Cardiac septum (tissue), 1 donor: ENCODE measurements around the gene CMA1. TPM values are rescaled to one million over a fixed set of nuclear protein-coding genes. Genes with fewer than 3 reads are reported as not detected.
"Not testable (repeated sequence)": the region's sequence is repeated elsewhere in the genome, so short reads cannot be mapped to it uniquely, and the experiment has no call there.

Source experiments
- DNase-seq: peaks from one replicate; pipeline ENCODE4 v3.0.0-alpha.2; 2020; ENCODE audit warnings: low spot score
- intact Hi-C: fragments of 100-400 bp; cut with DNase I; formaldehyde crosslinking; loops from one replicate; pipeline ENCODE4 v1.14.0; 2022
- total RNA-seq: library from RNA; stranded (reverse); fragmentation: NEBNext Ultra II Directional; extraction: Animal tissue kit (Norgen Biotek cat#: 25700); gene quantifications from one replicate; pipeline ENCODE4 v1.2.1, GENCODE V29; 2021
- donor health status: DM: no; HTN: no; CAD: no.

The CMA1 gene
- total RNA-seq, 1 donor from 2014 or later: 0.46 TPM

GRCh38 chr14:24473211-24473610, 34.9 kb downstream of the CMA1 start:
- intact Hi-C loops: no loop called here
- DNase-seq: no peak

DNA sequence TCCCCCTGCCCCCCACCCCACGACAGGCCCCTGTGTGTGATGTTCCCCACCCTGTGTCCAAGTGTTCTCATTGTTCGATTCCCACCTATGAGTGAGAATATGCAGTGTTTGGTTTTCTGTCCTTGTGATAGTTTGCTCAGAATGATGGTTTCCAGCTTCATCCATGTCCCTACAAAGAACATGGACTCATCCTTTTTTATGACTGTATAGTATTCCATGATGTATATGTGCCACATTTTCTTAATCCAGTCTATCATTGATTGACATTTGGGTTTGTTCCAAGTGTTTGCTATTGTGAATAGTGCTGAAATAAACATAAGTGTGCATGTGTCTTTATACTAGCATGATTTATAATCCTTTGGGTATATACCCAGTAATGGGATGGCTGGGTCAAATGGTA, 37.6 kb downstream of the CMA1 start:
- intact Hi-C loops: not testable (repeated sequence)

GRCh38 chr14:24465805-24466204, 42.3 kb downstream of the CMA1 start:
- no peak for DNase-seq
- intact Hi-C loops: no loop called here

More for the DNA sequence above, 37.6 kb downstream of the CMA1 start:
- not testable (repeated sequence) for DNase-seq

DNA sequence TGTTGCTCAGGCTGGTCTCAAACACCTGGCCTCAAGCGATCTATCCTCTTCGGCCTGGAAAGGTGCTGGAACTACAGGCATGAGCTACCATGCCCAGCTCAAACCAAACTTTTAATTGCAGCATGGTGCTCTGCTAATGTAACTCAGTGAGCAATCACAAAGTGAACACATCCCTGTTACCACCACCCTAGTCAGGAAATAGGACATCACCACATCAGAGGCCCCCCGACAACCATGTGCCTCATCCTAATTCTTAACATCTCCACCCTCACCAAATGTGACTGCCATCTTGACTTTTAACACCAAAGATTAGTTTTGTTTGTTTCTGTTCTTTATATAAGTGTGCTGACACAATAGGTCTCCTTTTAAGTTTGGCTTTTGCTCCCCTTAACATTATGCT, 42.7 kb downstream of the CMA1 start:
- intact Hi-C loops: no loop called here
- no peak for DNase-seq

GRCh38 chr14:24463884-24464785, 43.9 kb downstream of the CMA1 start:
- DNase-seq: no peak
- intact Hi-C loops: no loop called here

DNA sequence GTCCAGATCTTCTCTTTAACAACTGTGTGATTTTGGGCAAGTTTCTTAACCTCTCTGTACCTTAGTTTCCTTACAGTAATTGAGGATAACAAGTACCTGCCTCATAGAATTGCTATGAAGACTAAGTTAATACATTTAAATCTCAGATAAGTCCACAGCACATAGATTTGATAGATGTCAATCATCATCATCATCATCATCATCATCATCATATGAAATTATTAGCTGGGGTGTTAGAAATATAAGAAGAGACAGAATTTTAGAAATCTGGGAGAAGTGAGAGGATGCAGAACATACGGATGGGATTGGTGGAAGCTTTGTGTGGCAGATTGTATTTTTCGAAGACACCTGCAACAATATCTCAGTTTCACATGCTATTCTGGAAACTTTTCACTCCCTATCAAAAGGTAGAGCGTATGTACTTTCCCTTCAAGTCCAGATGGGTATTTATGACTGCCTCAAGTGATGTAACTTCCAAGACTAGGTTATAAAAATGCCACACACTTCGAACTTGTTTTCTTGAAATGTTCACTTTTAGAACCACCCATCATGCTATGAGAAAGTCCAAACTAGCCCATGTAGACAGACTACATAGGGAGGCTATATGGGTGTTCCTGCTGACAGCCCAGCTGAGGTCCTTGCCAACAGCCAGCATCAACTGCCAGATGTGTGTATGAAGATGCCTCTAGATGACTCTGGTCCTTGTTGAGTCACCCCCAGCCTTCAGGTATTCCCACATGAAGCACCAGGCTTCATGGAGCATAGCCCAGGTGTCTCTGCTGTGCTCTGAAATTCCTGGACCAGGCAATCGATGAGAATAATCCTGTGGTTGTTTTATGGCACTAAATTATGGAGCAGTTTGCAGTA, 44.8 kb downstream of the CMA1 start:
- no peak for DNase-seq
- intact Hi-C loops: no loop called here

- DNase-seq: no peak
- intact Hi-C loops: no loop called here
Observed at GRCh38 chr14:24461336-24461735, 46.7 kb downstream of the CMA1 start.

- intact Hi-C loops: no loop called here
- no peak for DNase-seq
Observed at GRCh38 chr14:24459331-24459730, 48.7 kb downstream of the CMA1 start.

DNA sequence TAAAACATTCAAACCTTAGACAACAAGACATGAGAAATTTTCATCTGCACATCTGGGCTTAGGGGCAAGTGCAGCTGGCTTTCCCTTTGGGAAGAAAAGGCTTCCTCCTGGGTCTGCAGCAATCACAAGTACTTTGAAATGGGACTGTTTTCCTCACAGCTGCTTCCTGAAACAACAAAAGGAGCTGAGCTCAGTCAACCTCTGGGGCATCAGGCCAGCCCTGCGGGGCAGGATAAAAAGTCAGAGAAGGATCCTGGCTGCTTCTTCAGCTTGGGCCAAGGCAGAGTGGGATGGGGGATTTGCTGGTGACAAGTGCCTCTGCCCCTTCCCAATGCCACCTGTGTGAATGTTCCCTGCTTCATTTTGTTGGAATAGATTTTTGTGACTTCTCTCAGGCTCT, 49.3 kb downstream of the CMA1 start:
- no peak for DNase-seq
- intact Hi-C loops: no loop called here

DNA sequence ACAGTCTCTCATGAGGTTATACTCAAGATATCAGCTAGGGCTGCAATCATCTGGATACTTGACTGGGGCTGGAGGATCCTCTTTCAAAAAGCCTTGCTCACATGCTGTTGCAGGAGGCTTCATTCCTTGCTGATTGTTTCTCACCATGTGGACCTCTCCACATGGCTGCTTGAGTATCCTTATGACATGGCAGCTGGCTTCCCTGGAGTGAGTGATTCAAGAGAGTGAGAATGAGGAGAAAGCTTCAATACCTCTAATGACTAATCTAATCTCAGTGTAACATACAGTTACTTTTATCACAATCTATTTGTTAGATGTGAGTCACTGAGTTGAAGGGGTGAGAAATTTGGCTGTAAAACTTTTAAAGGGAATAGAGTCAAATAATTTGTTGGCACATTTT, 51.1 kb downstream of the CMA1 start:
- no peak for DNase-seq
- intact Hi-C loops: no loop called here

Other genes starting within 250 kb of the CMA1 start
- gene TGM1, start 245.1 kb downstream of the CMA1 start, total RNA-seq: 0.48 TPM
- gene RABGGTA, start 236.7 kb downstream of the CMA1 start, total RNA-seq: 13.3 TPM
- gene DHRS1, start 208.5 kb downstream of the CMA1 start, total RNA-seq: 8.5 TPM
- 28.3 TPM for gene NOP9, start 208.4 kb downstream of the CMA1 start, total RNA-seq
- 2.4 TPM for gene CIDEB, start 200.3 kb downstream of the CMA1 start, total RNA-seq
- 2.2 TPM for gene LTB4R2, start 198.1 kb downstream of the CMA1 start, total RNA-seq
- gene LTB4R, start 196.8 kb downstream of the CMA1 start, total RNA-seq: 1.8 TPM
- 71.9 TPM for gene ADCY4, start 173.2 kb downstream of the CMA1 start, total RNA-seq
- gene RIPK3, start 168.3 kb downstream of the CMA1 start, total RNA-seq: 3.5 TPM
- gene NFATC4, start 140.1 kb downstream of the CMA1 start, total RNA-seq: 13.3 TPM
- gene NYNRIN, start 109.3 kb downstream of the CMA1 start, total RNA-seq: 5.0 TPM
- 1.2 TPM for gene CBLN3, start 78.6 kb downstream of the CMA1 start, total RNA-seq
- gene KHNYN, start 78.3 kb downstream of the CMA1 start, total RNA-seq: 23.5 TPM
- gene SDR39U1, start 65.5 kb downstream of the CMA1 start, total RNA-seq: 58.5 TPM
- 2.2 TPM for gene CTSG, start 68.0 kb upstream of the CMA1 start, total RNA-seq
- 0.48 TPM for gene GZMH, start 101.4 kb upstream of the CMA1 start, total RNA-seq
- gene GZMB, start 125.9 kb upstream of the CMA1 start, total RNA-seq: 0.48 TPM